Stimulated activated CD8-positive, alpha-beta memory T cell treated with anti-CD3 and anti-CD28 coated beads, Interleukin-4, amount 100 ng/mL, for 4 hours (primary cell): ENCODE data around the gene UBN2.
A peak's percentile ranks its signal among the peaks of the same experiment; 100 is the strongest.
"Not testable (repeated sequence)": the region's sequence is repeated elsewhere in the genome, so short reads cannot be mapped to it uniquely, and the experiment has no call there.

Source experiments
- DNase-seq, 2 donors: peaks; one replicate each; pipeline ENCODE4 v3.0.0-alpha.2; 2020; ENCODE audit warnings: low read depth in 2 of 2, low spot score in 1 of 2

UBN2 gene

GRCh38 chr7:139294241-139294640, 63.2 kb downstream of the UBN2 start:
- DNase-seq, result no peak

- no peak for DNase-seq
Measured at GRCh38 chr7:139294951-139295575, 64.0 kb downstream of the UBN2 start.

GRCh38 chr7:139297795-139298194, 66.8 kb downstream of the UBN2 start:
- no peak for DNase-seq

- DNase-seq, result no peak
Measured at GRCh38 chr7:139299296-139299695, 68.3 kb downstream of the UBN2 start.

- DNase-seq, result no peak
Measured at GRCh38 chr7:139300390-139300789, 69.4 kb downstream of the UBN2 start.

GRCh38 chr7:139304517-139304916, 73.5 kb downstream of the UBN2 start:
- DNase-seq, result no peak

GRCh38 chr7:139317939-139318505, 87.0 kb downstream of the UBN2 start:
- no peak for DNase-seq

- DNase-seq, result no peak
Measured at GRCh38 chr7:139321071-139321745, 90.2 kb downstream of the UBN2 start.

- not testable (repeated sequence) for DNase-seq
Measured at GRCh38 chr7:139324709-139325108, 93.7 kb downstream of the UBN2 start.

- DNase-seq, result no peak
Measured at GRCh38 chr7:139328375-139328774, 97.3 kb downstream of the UBN2 start.

GRCh38 chr7:139329119-139329518, 98.1 kb downstream of the UBN2 start:
- no peak for DNase-seq

- no peak for DNase-seq
Measured at GRCh38 chr7:139330333-139331030, 99.4 kb downstream of the UBN2 start.

- no peak for DNase-seq
Measured at GRCh38 chr7:139332697-139333359, 101.8 kb downstream of the UBN2 start.

- DNase-seq, result not testable (repeated sequence)
Measured at GRCh38 chr7:139333443-139333842, 102.4 kb downstream of the UBN2 start.

- no peak for DNase-seq
Measured at GRCh38 chr7:139334399-139335150, 103.5 kb downstream of the UBN2 start.

- DNase-seq, result no peak
Measured at GRCh38 chr7:139339025-139339424, 108.0 kb downstream of the UBN2 start.

GRCh38 chr7:139339698-139340036, 108.6 kb downstream of the UBN2 start:
- DNase-seq, result no peak

GRCh38 chr7:139340037-139340807, 109.2 kb downstream of the UBN2 start:
- peak; percentile 98 to 99 for DNase-seq

- no peak for DNase-seq
Measured at GRCh38 chr7:139340808-139341057, 109.7 kb downstream of the UBN2 start.

- peak; percentile 62 to 64 for DNase-seq
Measured at GRCh38 chr7:139341058-139341775, 110.2 kb downstream of the UBN2 start, which contains the start of gene FMC1. Gene FMC1, plus strand, starts transcription at chr7:139341337. Its CDS starts 48 bp downstream, at chr7:139341385.
